Skeletal muscle satellite cell (primary cell): ENCODE measurements around the gene GNA14.

Source experiments
- H3K27me3 ChIP-seq: 2 replicates; pipeline ENCODE4 v1.7.0; 2013; ENCODE audit warnings: low read length; ENCODE audit not compliant: control insufficient read depth, insufficient read depth
- H3K36me3 ChIP-seq: 2 replicates; pipeline ENCODE4 v1.7.0; 2013; ENCODE audit warnings: mild to moderate bottlenecking, control low read depth, low read length; ENCODE audit not compliant: insufficient read depth
- H3K4me1 ChIP-seq: 2 replicates; pipeline ENCODE4 v1.7.0; 2013; ENCODE audit warnings: low read length; ENCODE audit not compliant: control insufficient read depth, insufficient read depth
- H3K4me2 ChIP-seq: 2 replicates; pipeline ENCODE4 v1.7.0; 2013; ENCODE audit warnings: mild to moderate bottlenecking, low read length
- H3K4me3 ChIP-seq: 2 replicates; pipeline ENCODE4 v1.7.0; 2013; ENCODE audit warnings: low read length
- H3K9ac ChIP-seq: 2 replicates; pipeline ENCODE4 v1.7.0; 2013; ENCODE audit warnings: mild to moderate bottlenecking, low read depth, low read length, moderate library complexity
- H3K9me3 ChIP-seq: replicated peaks from 2 replicates; pipeline ENCODE4 v1.7.0; 2013; ENCODE audit warnings: mild to moderate bottlenecking, control low read depth, low read length

Gene GNA14

GRCh38 chr9:77486463-77486862 lies 161.7 kb downstream of the GNA14 start:
- Histone ChIP-seq H3K4me2 (no peak overlapping the region), H3K27me3 (no peaks in the 10 kb centered on the region), H3K4me3 (no peak overlapping the region), H3K36me3 (no peaks in the 10 kb centered on the region), H3K4me1 (peaks cover 6% of the 10 kb centered on the region), H3K9me3 (no peaks in the 10 kb centered on the region), H3K9ac (no peak overlapping the region)

GRCh38 chr9:77475641-77476473 lies 172.3 kb downstream of the GNA14 start:
- H3K4me2 ChIP-seq = peak overlapping the region; percentile 56
- H3K9me3 ChIP-seq = no peaks in the 10 kb centered on the region
- H3K36me3 ChIP-seq = no peaks in the 10 kb centered on the region
- H3K27me3 ChIP-seq = no peaks in the 10 kb centered on the region
- H3K4me3 ChIP-seq = no peak overlapping the region
- peaks cover 23% of the 10 kb centered on the region for H3K4me1 ChIP-seq
- peak overlapping the region; percentile 59 for H3K9ac ChIP-seq

- Histone ChIP-seq H3K4me3 (no peak overlapping the region), H3K36me3 (no peaks in the 10 kb centered on the region), H3K4me1 (peaks cover 23% of the 10 kb centered on the region), H3K9me3 (no peaks in the 10 kb centered on the region), H3K9ac (no peak overlapping the region), H3K27me3 (no peaks in the 10 kb centered on the region), H3K4me2 (no peak overlapping the region)
Measured at GRCh38 chr9:77474936-77475335, 173.2 kb downstream of the GNA14 start.

- H3K4me3 ChIP-seq = no peak overlapping the region
- H3K9ac ChIP-seq = no peak overlapping the region
- no peaks in the 10 kb centered on the region for H3K9me3 ChIP-seq
- H3K4me1 ChIP-seq = peaks cover 23% of the 10 kb centered on the region
- no peak overlapping the region for H3K4me2 ChIP-seq
- H3K36me3 ChIP-seq = no peaks in the 10 kb centered on the region
- H3K27me3 ChIP-seq = no peaks in the 10 kb centered on the region
Measured at GRCh38 chr9:77472646-77473045, 175.5 kb downstream of the GNA14 start.

GRCh38 chr9:77471572-77471971 lies 176.6 kb downstream of the GNA14 start:
- H3K4me1 ChIP-seq = peaks cover 22% of the 10 kb centered on the region
- H3K4me2 ChIP-seq = no peak overlapping the region
- no peaks in the 10 kb centered on the region for H3K36me3 ChIP-seq
- H3K27me3 ChIP-seq = no peaks in the 10 kb centered on the region
- no peak overlapping the region for H3K9ac ChIP-seq
- no peak overlapping the region for H3K4me3 ChIP-seq
- H3K9me3 ChIP-seq = no peaks in the 10 kb centered on the region

- H3K4me3 ChIP-seq = no peak overlapping the region
- no peaks in the 10 kb centered on the region for H3K9me3 ChIP-seq
- no peak overlapping the region for H3K9ac ChIP-seq
- H3K36me3 ChIP-seq = no peaks in the 10 kb centered on the region
- no peaks in the 10 kb centered on the region for H3K27me3 ChIP-seq
- H3K4me2 ChIP-seq = no peak overlapping the region
- H3K4me1 ChIP-seq = peaks cover 14% of the 10 kb centered on the region
Measured at GRCh38 chr9:77469515-77470231, 178.4 kb downstream of the GNA14 start.

GRCh38 chr9:77464661-77465060 lies 183.5 kb downstream of the GNA14 start:
- Histone ChIP-seq H3K4me3 (no peak overlapping the region), H3K36me3 (no peaks in the 10 kb centered on the region), H3K4me1 (peaks cover 19% of the 10 kb centered on the region), H3K4me2 (no peak overlapping the region), H3K9me3 (no peaks in the 10 kb centered on the region), H3K27me3 (no peaks in the 10 kb centered on the region), H3K9ac (no peak overlapping the region)

- Histone ChIP-seq H3K27me3 (no peaks in the 10 kb centered on the region), H3K4me2 (no peak overlapping the region), H3K9ac (no peak overlapping the region), H3K4me1 (peaks cover 19% of the 10 kb centered on the region), H3K36me3 (no peaks in the 10 kb centered on the region), H3K4me3 (no peak overlapping the region), H3K9me3 (no peaks in the 10 kb centered on the region)
Measured at GRCh38 chr9:77463151-77463550, 185.0 kb downstream of the GNA14 start.

GRCh38 chr9:77462066-77462465 lies 186.1 kb downstream of the GNA14 start:
- no peak overlapping the region for H3K4me2 ChIP-seq
- H3K27me3 ChIP-seq = no peaks in the 10 kb centered on the region
- H3K9ac ChIP-seq = no peak overlapping the region
- peaks cover 19% of the 10 kb centered on the region for H3K4me1 ChIP-seq
- H3K4me3 ChIP-seq = no peak overlapping the region
- no peaks in the 10 kb centered on the region for H3K36me3 ChIP-seq
- H3K9me3 ChIP-seq = no peaks in the 10 kb centered on the region

- Histone ChIP-seq H3K4me3 (no peak overlapping the region), H3K9me3 (no peaks in the 10 kb centered on the region), H3K4me1 (peaks cover 13% of the 10 kb centered on the region), H3K4me2 (no peak overlapping the region), H3K9ac (no peak overlapping the region), H3K36me3 (no peaks in the 10 kb centered on the region), H3K27me3 (no peaks in the 10 kb centered on the region)
Measured at GRCh38 chr9:77460938-77461337, 187.2 kb downstream of the GNA14 start.

- Histone ChIP-seq H3K4me2 (no peak overlapping the region), H3K4me3 (no peak overlapping the region), H3K9me3 (no peaks in the 10 kb centered on the region), H3K4me1 (peaks cover 13% of the 10 kb centered on the region), H3K36me3 (no peaks in the 10 kb centered on the region), H3K27me3 (no peaks in the 10 kb centered on the region), H3K9ac (no peak overlapping the region)
Measured at GRCh38 chr9:77457916-77458592, 190.1 kb downstream of the GNA14 start.
